ENCODE measurements around the gene ECM2. TPM values are rescaled to one million over a fixed set of nuclear protein-coding genes. Genes with fewer than 3 reads are reported as not detected.

The ECM2 gene
- under 0.01 TPM in 1 of 2 replicates, not detected in the other for total RNA-seq

DNA sequence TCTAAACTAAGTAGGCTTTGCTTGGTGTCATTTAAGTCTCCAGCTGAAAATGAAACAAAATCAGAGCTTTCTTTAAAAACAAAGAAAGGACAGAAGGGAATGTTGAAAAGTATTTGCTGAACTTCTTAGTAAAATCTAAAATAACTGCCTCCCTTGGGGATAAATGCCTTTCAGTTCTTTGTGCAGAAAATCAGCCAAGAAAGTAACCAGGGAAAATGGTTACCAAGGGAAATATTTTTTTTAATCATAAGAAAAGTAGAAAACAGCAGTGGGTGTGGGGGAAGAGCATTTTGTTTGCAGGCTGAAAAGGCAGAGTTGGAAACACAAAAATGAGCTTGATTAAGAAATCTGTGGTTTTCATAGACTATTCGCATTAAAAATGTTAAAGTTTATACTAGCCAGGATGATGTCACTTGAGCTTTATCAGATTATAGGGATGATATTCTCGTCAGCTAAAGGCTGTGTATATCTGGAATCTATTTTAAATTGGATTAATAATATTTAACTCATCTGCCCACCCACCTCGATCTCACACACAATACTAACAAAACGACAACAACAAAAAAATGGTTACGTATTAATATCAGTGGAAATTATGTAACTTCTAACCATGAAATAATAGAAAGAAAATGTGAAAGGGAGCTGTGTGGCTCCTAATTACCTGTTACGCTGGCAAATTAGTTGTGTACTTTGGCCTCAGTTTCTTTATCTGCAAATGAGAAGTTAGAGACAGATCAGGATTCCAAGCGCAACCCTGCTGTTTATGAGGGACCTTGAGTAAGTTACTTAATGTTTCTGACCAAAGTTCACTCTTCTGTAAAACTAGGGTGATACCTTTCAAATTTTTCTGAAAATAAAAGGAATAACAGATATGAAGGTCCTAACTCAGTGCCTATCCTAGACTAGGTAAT lies at the start of gene ECM2:
ECM2 (minus strand) TSS at position 51 of the 911 bp plus-strand sequence. CDS start 13,124 bp downstream, outside the sequence.

DNA sequence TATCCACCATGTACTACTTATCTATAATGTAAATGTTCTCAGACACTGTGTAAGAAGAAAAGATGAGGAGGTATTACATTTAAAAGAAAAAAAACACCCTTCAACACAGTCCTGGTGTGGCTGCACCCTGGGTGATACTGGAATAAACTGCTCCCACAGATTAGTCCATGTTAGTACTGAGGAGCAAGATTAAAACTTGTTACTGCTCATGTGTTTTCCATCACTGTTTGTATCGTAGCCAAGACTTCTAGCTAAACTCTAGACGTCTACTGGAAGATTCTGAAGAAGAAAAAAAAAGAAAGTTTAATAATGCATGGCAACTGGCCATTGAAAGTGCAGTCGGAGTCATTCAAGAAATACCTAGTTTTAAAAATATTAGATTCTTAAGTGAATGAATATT lies 53.5 kb downstream of the ECM2 start, which contains the start of gene ASPN:
ASPN (minus strand) TSS at position 178 of the 400 bp plus-strand sequence.

Other genes starting within 250 kb of the ECM2 start
- gene IARS1, start 242.3 kb downstream of the ECM2 start, total RNA-seq = 67.5 and 94.6 TPM in 2 replicates
- 10.1 and 16.7 TPM in 2 replicates for gene NOL8, start 210.6 kb downstream of the ECM2 start, total RNA-seq
- 1.5 and 2.5 TPM in 2 replicates for gene CENPP, start 210.0 kb downstream of the ECM2 start, total RNA-seq
- not detected in 2 replicates for gene OGN, start 131.4 kb downstream of the ECM2 start, total RNA-seq
- gene OMD, start 111.5 kb downstream of the ECM2 start, total RNA-seq = not detected in 2 replicates
- not detected in 2 replicates for gene ASPN, start 53.5 kb downstream of the ECM2 start, total RNA-seq
- gene IPPK, start 134.1 kb upstream of the ECM2 start, total RNA-seq = 13.5 TPM in 2 replicates
- 40.3 and 43.3 TPM in 2 replicates for gene BICD2, start 228.8 kb upstream of the ECM2 start, total RNA-seq

Measured in dermis lymphatic vessel endothelial cell (primary cell).